ENCODE results near the gene ZNF33A. TPM values are rescaled to one million over a fixed set of nuclear protein-coding genes. Genes with fewer than 3 reads are reported as not detected.
"Not testable (repeated sequence)": the region's sequence is repeated elsewhere in the genome, so short reads cannot be mapped to it uniquely, and the experiment has no call there.

The ZNF33A gene
- total RNA-seq, 6 experiments from 2014 or later: 12.3 to 24.2 (median 15.7) TPM

- peak; percentile 98 to 99 (median 99) for DNase-seq
- peak; percentile 98 to 100 (median 98) for ATAC-seq
- peak; percentile 82 to 95 (median 84) for TF ChIP-seq CTCF (IDR thresholded peaks at IDR 0.05)
- TF ChIP-seq POLR2A (IDR thresholded peaks at IDR 0.05): peak; percentile 83
- Histone ChIP-seq H3K27me3 (no peaks in the 10 kb centered on the region), H3K27ac (peak within 1 kb of the TSS; percentile 92 to 98 (median 96)), H3K4me3 (peak within 1 kb of the TSS; percentile 82 to 91 (median 86)), H3K4me1 (no peaks in the 10 kb centered on the region), H3K36me3 (no peaks in the 10 kb centered on the region), H3K9me3 (no peaks in the 10 kb centered on the region)
- WGBS (ENCODE audit: insufficient coverage, low coverage, low lambda C conversion rate, missing lambda C conversion rate): 1% methylated on average over 33 of the region's 66 CpGs
- intact Hi-C loops (cut with DNase I): loop anchor here in 1 of 2 donors (5.0 kb wide), 1 partner anchor 116 kb away; the partner anchor contains the start of gene ZNF37A
These were observed 34.2 kb upstream of the ZNF33A start, which contains the start of gene ZNF25 for GRCh38 chr10:37976091-37976879. Gene ZNF25, minus strand, starts transcription at chr10:37976647. Its CDS starts 4,925 bp downstream, at chr10:37971722.

GRCh38 chr10:37976880-37977203 lies 33.6 kb upstream of the ZNF33A start:
- peak overlapping the region; percentile 21 to 86 (median 82) for H3K4me3 ChIP-seq
- DNase-seq: no peak
- no peaks in the 10 kb centered on the region for H3K27me3 ChIP-seq
- no peak for TF ChIP-seq POLR2A (IDR thresholded peaks at IDR 0.05)
- TF ChIP-seq CTCF (IDR thresholded peaks at IDR 0.05): no peak
- no peaks in the 10 kb centered on the region for H3K4me1 ChIP-seq
- H3K27ac ChIP-seq: peak overlapping the region in 1 of 3 donors; percentile 92
- WGBS (ENCODE audit: insufficient coverage, low coverage, low lambda C conversion rate, missing lambda C conversion rate): 4% methylated on average over 9 of the region's 9 CpGs
- intact Hi-C loops (cut with DNase I): loop anchor here in 1 of 2 donors (5.0 kb wide), 1 partner anchor 115 kb away; the partner anchor contains the start of gene ZNF37A
- H3K9me3 ChIP-seq: no peaks in the 10 kb centered on the region
- no peaks in the 10 kb centered on the region for H3K36me3 ChIP-seq
- ATAC-seq: no peak

GRCh38 chr10:37991655-37992054 lies 18.8 kb upstream of the ZNF33A start:
- no peak for TF ChIP-seq CTCF (IDR thresholded peaks at IDR 0.05)
- TF ChIP-seq POLR2A (IDR thresholded peaks at IDR 0.05): no peak
- Histone ChIP-seq H3K4me3 (no peak overlapping the region), H3K27me3 (no peaks in the 10 kb centered on the region), H3K36me3 (no peaks in the 10 kb centered on the region), H3K9me3 (no peaks in the 10 kb centered on the region), H3K27ac (no peak overlapping the region), H3K4me1 (no peaks in the 10 kb centered on the region)
- no peak for DNase-seq
- WGBS (ENCODE audit: insufficient coverage, low coverage, low lambda C conversion rate, missing lambda C conversion rate): 57% methylated on average over 2 of the region's 2 CpGs
- intact Hi-C loops (cut with DNase I): no loop called here
- no peak for ATAC-seq

GRCh38 chr10:37992083-37992482 lies 18.4 kb upstream of the ZNF33A start:
- WGBS (ENCODE audit: insufficient coverage, low coverage, low lambda C conversion rate, missing lambda C conversion rate): 60% methylated on average over 1 of the region's 3 CpGs
- intact Hi-C loops (cut with DNase I): no loop called here
- no peak for TF ChIP-seq CTCF (IDR thresholded peaks at IDR 0.05)
- TF ChIP-seq POLR2A (IDR thresholded peaks at IDR 0.05): no peak
- H3K27ac ChIP-seq: no peak overlapping the region
- H3K4me3 ChIP-seq: no peak overlapping the region
- H3K36me3 ChIP-seq: no peaks in the 10 kb centered on the region
- no peak for DNase-seq
- H3K27me3 ChIP-seq: no peaks in the 10 kb centered on the region
- no peaks in the 10 kb centered on the region for H3K9me3 ChIP-seq
- no peaks in the 10 kb centered on the region for H3K4me1 ChIP-seq
- no peak for ATAC-seq

GRCh38 chr10:37998920-37999319 lies 11.6 kb upstream of the ZNF33A start:
- H3K27me3 ChIP-seq; H3K9me3 ChIP-seq; ATAC-seq; H3K27ac ChIP-seq; DNase-seq; intact Hi-C loops (cut with DNase I); H3K4me3 ChIP-seq; H3K4me1 ChIP-seq; H3K36me3 ChIP-seq: not testable (repeated sequence)
- 34% methylated on average over 2 of the region's 3 CpGs for WGBS (ENCODE audit: insufficient coverage, low coverage, low lambda C conversion rate, missing lambda C conversion rate)

- H3K27me3 ChIP-seq; DNase-seq; H3K27ac ChIP-seq; H3K9me3 ChIP-seq; H3K4me1 ChIP-seq; H3K4me3 ChIP-seq; ATAC-seq; H3K36me3 ChIP-seq; intact Hi-C loops (cut with DNase I): not testable (repeated sequence)
- no CpG with 5 or more reads among the region's 1 CpG for WGBS (ENCODE audit: insufficient coverage, low coverage, low lambda C conversion rate, missing lambda C conversion rate)
These were observed 10.0 kb upstream of the ZNF33A start for GRCh38 chr10:38000474-38000873.
